T follicular helper cell (primary cell): ENCODE results near the gene FBLN7.

Source experiments
- DNase-seq: peaks from one replicate; pipeline ENCODE4 v3.0.0-alpha.2; 2020; ENCODE audit warnings: low read depth

FBLN7 gene

DNA sequence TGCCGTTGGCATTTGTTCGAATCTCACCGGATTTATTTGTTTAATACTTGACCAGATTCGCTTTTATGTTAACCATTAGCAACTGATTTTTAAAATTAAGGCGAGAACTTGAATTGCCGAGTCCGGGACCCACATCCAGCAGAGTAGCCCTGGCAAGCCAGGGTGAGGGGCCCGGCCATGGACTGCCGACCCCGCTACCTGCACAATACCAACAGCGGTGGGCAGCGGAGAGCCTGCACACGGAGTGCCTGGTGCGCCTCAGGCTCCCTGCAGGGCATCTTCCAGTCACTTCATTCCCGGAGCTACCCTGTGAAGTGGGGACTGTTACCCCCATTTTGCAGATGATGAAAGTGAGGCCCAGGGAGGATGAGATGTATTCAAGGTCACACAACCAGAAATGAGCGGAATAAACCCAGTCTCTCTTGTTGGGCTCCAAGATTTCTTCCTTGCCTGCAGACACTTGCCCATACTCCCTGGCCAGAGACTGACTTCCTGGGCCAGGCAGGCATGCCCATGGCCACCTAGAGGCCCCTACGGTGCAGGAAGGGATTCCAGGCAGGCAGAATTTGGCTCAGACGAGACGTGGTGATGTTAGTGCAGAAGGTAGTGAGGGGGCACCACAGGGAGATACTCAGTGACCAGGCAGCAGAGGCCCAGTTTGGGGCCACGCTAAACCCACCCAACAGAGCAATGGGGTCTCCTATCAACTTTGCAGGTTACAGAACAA, 2.9 kb downstream of the FBLN7 start:
- DNase-seq: no peak

DNA sequence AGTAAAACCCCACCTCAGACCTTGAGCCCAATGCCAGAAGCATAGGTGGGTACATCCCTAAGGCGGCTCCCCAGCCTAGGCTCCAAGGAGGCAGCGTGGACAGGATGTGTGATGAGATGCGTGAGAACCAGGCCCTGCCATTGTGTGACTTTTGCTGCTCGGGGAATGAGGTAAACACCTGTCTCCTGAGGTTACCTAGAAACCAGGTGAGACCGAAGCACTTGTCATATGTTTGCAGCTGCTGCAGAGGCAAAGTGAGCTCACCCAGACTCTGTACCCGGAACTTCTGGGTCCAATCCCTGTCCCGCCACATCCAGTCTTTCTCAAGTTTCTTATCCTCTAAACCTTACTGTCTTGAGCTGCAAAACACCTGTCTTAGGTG, 3.4 kb downstream of the FBLN7 start:
- no peak for DNase-seq

DNA sequence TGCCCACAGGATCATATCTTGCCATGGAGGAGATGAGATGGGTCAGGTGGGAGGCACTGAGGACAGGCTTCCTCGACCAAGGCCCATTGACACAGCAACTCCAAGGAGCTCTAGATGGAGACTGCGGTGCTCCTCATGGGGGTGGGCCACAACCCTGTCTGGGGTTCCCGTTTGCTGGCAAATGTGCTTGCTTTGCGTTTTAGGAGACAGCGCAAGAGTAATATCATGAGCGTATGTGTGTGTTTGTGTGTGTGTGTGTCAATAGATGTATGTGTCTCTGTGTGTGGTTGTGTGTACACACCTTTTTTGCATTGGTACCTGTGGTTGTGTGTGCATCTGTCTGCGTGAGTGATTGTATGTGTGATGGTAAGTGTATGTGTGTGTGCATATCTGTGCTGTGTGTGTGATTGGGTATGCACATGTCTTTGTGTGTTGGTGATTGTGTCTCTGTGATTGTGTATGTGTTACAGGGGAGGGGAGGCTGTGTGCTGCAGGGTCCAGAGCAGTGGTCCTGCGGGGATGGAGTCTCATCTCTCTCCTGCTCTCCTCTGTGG, 4.4 kb downstream of the FBLN7 start:
- no peak for DNase-seq

DNA sequence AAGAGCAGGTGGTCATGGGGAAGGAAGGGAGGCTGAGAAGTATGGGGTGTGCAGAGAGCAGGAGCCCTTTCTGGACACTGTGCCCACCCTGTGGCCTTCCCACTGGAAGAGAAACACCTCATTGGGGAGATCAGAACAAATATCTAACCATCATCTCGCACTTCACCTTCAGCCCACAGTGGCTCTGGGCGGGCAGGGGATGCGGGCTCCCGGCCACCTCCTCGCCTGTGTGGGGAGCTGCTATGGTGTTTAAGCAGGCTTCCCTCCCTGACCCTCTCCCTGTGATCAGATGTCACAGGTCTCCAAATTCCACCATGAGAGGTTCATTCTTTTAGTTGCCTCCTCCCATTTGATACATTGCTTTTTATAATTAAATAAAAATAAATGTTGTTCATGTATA, 5.0 kb downstream of the FBLN7 start:
- DNase-seq: no peak

DNA sequence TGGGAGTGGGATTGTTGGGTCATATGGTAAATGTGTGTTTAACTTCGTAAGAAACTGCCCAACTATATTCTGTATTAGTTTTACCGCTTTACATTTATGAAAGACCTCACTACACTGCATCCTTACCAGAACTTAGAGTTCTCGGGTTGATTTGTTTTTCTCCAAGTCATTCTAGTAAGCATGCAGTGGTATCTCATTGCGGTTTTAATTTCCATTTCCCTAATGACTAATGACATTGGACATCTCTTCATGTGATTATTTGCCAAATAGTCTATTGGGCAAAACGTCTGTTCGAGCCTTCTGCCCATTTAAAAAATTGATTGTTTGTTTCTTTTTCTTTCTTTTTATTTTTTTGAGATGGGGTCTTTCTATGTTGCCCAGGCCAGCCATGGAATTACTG, 6.8 kb downstream of the FBLN7 start:
- DNase-seq: no peak

DNA sequence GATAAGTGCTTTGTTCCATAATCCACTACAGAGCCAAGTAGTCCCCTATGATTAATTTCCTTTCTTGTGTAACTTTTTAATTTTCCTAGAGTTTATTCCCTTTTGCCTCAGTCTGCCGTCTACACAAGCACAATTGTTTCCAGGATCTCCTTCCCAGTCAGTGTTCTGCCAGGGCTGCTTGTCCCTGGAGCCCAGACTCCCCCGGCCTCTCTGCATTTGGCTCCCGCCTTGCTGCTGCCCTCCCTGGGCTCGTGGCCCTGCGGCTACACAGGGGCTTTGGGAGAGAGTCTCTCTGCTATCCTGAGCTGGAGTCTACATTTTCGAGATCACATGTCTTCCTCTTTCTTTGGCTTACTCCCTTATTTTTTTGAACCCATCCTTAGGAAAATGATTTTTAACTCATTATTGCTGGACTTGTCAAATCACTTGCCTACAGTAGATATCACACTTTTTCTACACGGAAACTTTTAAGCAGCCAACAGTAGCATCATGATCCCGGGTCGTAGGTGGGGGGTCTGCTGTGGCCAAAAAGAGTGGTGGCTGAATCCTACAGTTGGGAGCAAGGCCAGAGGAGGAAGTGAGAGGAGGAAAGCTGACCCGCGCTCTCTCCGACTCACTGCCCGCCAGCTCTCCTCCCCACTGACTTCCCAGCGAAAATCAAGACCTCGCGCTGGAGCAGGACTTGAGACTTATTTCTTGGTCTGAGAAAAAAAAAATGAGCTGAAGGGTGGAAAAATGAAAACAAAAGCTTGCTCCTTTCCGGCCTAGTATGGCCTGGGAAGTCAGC, 9.4 kb downstream of the FBLN7 start:
- DNase-seq: no peak

DNA sequence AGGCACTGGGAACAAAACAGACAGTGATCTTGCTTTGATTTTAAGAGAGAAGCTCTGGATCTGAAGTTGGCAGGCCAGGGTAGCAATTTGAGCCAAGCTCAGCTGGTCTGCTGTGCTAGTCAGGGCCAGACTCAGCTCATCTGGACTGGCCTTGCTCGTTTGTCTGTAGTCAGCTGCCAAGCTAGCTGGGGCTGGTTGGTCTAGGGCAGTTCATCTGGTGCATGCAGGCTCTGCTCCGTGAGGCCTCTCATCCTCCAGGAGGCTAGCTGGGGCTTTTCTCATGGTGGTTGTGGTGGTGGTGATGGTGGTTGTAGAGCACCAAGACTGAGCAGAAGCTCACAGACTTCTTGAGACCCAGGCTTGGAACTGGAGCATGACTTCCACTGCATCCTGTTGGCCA, 10.3 kb downstream of the FBLN7 start:
- no peak for DNase-seq

DNA sequence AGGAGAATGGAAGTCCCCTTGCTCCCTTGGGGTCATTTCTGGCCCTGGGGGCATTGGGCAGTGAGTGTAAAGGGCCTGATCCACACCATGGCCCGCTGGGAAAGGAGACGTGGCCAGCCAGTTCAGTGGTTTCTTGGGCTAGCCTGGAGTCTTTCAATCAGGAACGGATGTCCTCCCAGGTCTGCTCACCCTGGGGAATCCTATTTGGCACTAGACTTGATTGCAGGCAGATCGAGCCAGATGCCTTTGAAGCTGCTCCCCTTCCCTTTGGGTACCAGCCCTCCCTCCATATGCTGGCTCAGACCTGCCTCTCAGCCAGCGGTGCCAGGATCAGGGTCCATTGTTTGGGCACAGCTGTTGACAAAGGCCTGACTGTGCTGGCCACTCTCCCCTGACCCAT, 11.0 kb downstream of the FBLN7 start:
- no peak for DNase-seq

DNA sequence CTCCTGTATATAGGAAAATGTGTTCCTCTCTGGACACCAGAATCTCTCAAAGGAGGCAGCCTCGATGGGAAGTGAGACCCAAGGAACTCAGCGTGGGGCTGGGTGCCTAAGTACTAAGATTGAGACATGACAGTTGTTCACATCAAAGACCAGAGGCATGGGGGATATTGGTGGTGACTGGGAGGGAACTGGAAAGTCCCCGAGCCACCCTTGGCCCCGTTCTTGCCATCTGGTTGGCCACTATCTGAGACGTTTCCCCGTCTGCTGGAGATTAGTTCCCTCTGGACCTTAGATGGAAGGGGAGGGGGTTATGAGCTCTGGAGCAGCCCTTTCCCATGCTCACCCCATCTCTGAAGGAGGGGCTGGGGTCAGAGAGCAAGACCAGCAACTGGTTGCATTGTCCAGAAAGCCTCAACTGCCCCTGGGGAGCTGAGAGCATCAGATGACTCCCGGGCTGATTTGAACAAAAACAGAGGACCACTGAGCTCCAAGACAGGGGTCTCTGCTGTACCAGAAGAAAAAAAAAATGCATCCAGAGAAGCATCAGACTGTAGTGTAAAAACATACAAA, 11.8 kb downstream of the FBLN7 start:
- DNase-seq: no peak

DNA sequence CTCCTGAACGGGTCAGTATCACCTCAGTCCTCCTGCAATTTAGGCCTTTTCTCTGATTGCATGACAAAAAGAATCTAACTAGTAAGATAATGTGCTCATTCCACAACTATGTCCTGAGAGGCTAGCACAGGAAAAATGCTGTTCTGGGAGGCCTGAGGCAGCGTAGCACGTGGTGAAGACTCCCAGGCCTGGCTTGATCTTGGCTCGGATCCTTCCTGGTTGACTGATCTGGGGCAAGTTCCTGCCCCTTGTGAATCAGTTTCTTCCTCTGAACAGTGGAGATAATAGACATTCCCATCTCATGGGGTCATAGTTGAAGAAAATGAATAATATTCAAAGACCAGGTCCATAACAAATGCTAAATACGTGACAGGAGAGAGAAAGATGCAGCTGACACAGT, 12.3 kb downstream of the FBLN7 start:
- no peak for DNase-seq

DNA sequence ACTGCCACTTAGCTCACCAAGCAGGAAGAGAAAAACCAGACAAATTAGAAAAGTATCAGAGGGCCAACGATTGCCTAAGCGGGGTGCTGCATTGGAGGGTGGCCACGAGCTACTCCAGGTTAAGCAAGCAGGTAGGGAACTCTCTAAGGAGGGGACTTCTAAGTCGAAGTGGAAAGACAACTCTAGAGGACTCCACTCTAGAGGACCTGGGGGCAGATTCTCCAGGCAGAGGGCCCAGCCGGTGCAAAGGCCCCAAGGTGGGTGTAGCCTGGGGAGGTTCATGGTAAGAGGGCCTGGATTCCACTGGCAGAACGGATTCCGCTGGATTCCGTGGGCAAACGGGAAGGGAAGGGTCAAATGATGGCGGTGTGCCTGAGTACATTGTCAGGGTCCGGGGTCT, 12.7 kb downstream of the FBLN7 start:
- no peak for DNase-seq

DNA sequence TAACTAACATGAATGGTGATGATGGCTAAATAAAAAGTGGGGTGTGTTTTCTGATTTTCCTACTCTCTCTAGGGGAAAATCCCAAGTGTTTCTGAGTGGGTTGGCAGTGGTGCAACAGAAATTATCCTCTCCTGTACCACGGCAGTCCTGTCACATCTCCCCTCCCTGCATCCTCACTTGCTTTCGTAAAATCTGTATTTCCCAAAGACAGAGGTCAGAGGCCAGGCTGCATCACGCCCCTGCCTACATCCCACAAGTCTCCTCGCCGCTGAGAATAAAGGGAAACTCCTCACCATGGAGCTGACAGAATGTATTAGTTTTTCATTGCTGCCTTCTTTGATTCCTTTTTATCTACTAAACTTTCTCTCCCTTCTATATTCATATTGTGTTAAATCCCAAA, 13.1 kb downstream of the FBLN7 start:
- no peak for DNase-seq

DNA sequence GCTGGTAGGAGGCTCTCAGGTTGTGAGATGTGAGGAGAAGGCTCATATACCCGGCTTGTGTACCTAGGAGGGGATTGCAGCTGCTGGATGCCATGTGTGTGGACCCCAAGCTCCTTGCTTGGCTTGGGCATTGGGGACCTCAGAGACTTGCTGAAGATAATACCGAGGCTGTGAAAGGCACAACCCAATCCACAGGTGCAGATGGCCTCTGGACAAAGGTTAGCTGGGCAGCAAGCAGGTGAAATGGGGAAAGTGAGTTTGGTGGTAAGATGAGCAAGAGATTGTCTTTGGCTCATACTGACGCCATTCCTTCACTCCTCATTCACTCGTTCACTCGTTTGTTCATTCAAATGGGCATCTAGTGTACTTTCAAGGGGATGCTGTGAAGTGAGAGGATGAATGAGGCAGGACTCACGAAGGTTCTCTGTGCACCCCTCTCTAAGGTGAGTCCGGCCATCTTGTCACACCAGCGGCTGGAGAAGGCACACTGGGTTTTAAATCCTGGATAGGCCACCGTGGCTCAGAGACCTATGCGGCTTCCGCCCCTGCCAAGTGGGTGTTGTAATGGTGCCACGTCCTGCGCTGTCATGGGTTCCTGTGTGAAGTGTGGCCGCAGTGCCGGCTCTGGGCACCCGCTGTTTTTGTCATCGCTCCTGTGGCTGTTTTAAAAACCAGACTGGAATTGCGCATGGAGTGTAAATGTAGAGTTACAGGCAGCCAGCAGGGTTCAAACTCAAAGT, 13.7 kb downstream of the FBLN7 start:
- DNase-seq: no peak

DNA sequence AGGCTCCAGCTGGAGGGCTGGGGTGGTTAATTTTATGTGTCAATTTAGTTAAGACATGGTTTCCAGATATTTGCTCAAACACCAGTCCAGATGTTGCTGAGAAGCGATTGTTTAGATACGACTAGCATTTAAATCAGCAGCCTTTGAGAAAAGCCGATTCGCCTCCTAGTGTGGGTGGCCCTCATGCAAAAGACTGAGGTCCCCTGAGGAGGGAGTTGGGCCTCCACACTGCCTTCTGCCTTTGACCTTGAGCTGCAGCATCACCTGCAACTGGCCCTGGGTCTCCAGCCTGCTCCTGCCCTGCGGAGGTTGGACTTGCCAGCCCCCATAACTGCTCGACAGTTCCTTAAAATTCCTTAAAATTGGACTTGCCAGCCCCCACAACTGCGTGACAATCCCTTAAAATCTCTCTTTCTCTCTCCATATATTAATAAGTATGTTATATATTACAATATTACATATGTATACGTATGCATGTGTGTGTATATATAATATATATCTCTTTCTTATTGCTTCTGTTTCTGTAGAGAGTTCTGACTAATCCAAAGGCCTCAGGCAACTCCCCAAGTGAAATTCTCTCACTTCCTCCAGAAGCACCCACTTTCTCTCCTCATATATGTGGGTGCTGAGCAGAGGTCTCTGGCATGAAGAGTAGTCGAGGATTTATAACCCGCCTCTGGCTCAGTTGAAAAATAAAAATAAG, 14.4 kb downstream of the FBLN7 start:
- DNase-seq: no peak

DNA sequence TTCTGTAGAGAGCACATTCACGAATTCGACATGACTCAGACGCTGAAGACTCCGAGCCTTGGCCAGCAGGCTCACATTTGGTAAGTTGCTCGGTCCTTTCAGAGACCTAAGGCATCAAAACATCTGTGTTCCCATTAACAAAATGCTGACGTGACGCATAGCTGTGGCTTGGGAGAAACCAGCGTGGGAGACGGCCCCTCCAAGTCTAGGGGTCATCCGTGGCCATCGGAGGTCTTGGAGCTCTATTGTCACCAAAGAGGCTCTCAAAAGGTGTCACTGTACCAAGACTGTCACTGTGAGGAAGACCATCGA, 14.9 kb downstream of the FBLN7 start:
- no peak for DNase-seq

DNA sequence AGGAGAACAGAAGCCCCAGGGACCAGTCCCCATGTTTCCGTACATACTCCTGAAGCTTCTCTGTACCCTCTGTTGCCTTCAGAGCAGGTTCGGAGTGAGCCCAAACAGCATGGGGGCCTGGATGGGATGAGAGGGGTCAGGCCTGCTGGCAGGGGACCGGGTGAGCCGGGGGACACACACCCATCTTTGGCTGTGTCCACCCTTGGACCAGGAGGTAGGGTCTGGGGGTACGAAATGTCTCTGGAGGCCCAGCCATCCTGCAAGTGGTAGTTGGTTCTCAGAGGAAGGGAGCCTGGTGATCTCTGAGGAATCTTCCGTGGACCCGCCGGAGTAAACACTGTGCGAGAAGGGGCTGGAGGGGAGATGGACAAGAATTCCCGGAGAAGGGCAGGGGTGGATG, 15.3 kb downstream of the FBLN7 start:
- no peak for DNase-seq

DNA sequence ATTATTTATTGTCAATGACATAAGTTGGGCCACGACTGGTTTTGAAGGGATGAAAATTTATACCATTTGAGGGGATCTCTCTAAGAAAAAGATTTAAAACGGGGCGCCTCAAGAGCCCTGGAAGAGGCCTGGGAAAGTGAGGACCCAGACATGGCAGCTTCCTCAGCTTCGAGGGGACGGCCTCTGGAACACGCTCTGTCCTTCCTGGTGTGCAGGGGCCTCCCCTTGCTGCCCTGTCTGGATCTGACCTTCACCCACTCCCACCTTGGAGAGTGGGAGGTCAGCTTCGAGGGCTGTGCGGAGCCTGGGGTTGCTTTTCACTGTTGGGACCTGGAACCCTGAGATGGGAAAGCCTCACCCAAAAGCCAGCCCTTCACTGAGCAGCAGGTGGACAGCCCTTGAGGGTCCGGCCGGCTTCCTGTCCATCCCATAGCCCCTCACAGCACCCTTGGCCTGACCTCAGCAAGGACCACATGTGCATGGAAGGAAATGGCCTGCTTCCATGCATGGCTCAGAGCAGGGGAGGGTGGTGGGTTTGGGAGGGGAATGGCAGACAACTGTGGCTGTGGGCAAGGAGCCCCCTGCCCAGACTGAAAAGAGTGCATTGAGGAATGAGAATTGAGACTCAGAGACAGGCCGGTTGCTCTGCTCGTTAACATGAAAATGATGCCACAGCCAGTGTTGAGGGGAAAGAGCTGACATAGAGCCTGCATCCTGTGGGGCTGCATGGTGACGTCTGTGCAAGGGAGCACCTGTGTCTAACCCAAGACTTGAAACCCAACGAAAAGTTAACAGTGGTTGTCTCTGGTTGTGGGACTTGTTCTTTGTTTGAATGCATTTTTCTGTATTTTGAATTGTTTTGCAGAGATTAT, 16.3 kb downstream of the FBLN7 start:
- peak; percentile 55 for DNase-seq

DNA sequence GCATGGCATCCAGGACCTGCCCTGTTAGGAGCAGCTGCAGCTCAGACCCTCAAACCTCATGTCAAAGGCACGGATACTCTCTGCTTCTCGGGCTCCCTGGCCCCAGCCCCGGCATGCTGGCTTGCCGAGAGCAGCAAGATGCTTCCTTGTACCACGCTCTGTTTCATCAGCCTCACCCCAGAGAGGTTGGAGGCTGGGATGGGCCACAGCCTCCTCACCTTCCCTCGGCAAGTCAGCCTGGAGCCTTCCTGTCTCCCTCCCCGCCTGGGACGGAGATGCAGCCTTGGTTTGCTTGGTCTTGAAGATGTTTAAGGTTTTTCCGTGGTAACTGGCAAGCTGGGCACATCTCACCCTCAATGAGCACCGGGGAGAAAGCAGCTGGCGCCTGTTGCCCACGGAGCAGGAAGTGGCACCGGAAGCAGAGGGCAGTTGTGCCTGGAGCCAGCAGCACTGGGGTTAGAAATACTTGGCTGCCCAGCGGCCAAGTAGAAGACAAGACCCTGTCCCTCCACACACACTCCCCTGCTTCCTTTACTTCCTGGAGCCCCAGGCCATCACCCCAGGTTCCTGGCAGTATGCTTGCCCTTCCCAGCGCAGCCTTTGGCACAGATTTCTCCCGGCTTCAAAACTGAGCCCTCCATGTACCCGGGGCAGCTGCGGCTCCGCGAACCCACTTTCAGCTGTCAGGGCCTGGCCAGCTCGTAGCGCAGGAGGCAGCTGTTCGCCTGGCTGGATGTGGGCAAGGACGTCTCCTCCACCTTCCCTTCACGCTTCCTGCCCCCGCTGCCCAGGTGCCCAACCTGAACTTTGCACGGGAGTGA, 17.4 kb downstream of the FBLN7 start:
- DNase-seq: no peak

DNA sequence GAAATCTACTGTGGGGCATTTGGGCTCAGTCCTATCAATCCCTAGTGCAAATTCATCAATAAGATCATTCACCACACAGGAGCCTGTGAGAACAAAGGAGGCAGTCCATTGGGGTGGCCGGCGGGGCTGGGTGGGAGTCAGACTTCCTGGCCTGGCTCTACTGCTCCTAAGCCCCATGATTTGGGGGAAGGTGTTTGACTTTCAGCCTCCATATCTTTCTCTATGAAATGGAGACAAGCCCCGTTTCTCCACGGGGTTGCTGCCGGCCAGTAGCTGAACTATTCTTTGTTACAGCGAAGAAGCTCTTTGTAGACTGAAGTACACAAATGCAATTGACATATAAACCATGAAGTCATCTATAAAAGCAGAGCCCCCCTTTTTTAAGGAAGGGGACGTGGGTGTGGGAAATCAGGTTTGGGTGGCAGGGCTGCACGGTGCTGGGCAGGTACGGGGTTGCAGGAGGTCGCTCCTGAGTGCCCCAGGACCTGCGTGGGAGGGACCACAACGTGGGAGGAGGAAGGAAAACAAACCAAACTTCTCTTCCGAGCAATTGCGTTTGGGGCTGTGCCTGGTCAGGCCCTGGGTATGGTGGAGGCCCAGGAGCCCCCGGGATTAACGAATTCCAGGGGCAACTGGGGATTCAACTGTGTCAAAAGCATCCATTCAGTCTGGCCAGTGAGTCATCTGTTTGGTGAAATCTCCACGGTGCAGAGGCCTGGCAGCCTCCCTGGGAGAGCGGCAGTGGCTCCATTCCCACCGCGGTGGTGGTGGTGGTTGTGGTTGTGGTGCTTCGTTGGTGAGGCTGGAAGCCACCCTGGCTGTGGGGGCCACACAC, 18.2 kb downstream of the FBLN7 start:
- no peak for DNase-seq
